Mesenchymal stem cell (in vitro differentiated cells and primary cell): Measurements from ENCODE around the gene PWWP2B.

ENCODE experiments used
- DNase-seq: peaks from one replicate; pipeline ENCODE4 v3.0.0-alpha.2; 2013
- H2AFZ ChIP-seq: one replicate; pipeline ENCODE4 v1.6.1; 2013; ENCODE audit warnings: low read depth, mild to moderate bottlenecking, control low read depth, inconsistent platforms, low read length, moderate library complexity
- H2AK5ac ChIP-seq: 2 replicates; pipeline ENCODE4 v1.6.1; 2013; ENCODE audit warnings: low read length, moderate library complexity, mild to moderate bottlenecking, inconsistent platforms; ENCODE audit not compliant: severe bottlenecking
- H2BK120ac ChIP-seq: one replicate; pipeline ENCODE4 v1.6.1; 2013; ENCODE audit warnings: low read depth, mild to moderate bottlenecking, inconsistent platforms, low read length, moderate library complexity
- H2BK12ac ChIP-seq, 2 experiments: one replicate each; pipeline ENCODE4 v1.6.1; 2013; ENCODE audit warnings: inconsistent platforms in 2 of 2, low read length in 2 of 2, mild to moderate bottlenecking in 2 of 2, moderate library complexity in 2 of 2, control low read depth in 1 of 2
- H2BK15ac ChIP-seq: one replicate; pipeline ENCODE4 v1.6.1; 2013; ENCODE audit warnings: mild to moderate bottlenecking, low read depth, inconsistent platforms; ENCODE audit not compliant: poor library complexity, severe bottlenecking
- H2BK5ac ChIP-seq: 2 replicates; pipeline ENCODE4 v1.6.1; 2013; ENCODE audit warnings: low read depth, mild to moderate bottlenecking, low read length, control low read depth, inconsistent platforms; ENCODE audit not compliant: poor library complexity, severe bottlenecking
- H3K14ac ChIP-seq, 2 experiments: one replicate each; pipeline ENCODE4 v1.6.1; 2013; ENCODE audit warnings: inconsistent platforms in 2 of 2, low read length in 2 of 2, control low read depth in 1 of 2, mild to moderate bottlenecking in 1 of 2, moderate library complexity in 1 of 2
- H3K18ac ChIP-seq, 2 experiments: one replicate each; pipeline ENCODE4 v1.6.1; 2013; ENCODE audit warnings: inconsistent platforms in 2 of 2, low read length in 2 of 2, control low read depth in 1 of 2, low read depth in 1 of 2, mild to moderate bottlenecking in 1 of 2
- H3K23ac ChIP-seq, 2 experiments: one replicate each; pipeline ENCODE4 v1.6.1; 2013; ENCODE audit warnings: inconsistent platforms in 2 of 2, low read length in 2 of 2, mild to moderate bottlenecking in 2 of 2, moderate library complexity in 2 of 2, control low read depth in 1 of 2
- H3K27ac ChIP-seq: 2 replicates; pipeline ENCODE4 v1.5.1; 2013; ENCODE audit warnings: mild to moderate bottlenecking, moderate library complexity, low read length, control low read depth, inconsistent platforms; ENCODE audit not compliant: poor library complexity, severe bottlenecking
- H3K27me3 ChIP-seq, 2 experiments: 2 replicates each; pipeline versions ENCODE4 v1.6.1 to v1.7.0; 2013; ENCODE audit warnings: low read length in 2 of 2, mild to moderate bottlenecking in 2 of 2, moderate library complexity in 2 of 2, control low read depth in 1 of 2, inconsistent platforms in 1 of 2; ENCODE audit not compliant: control insufficient read depth in 1 of 2, insufficient read depth in 1 of 2
- H3K36me3 ChIP-seq, 2 experiments: 2 replicates each; pipeline versions ENCODE4 v1.6.1 to v1.7.0; 2013; ENCODE audit warnings: low read length in 2 of 2, control low read depth in 1 of 2, inconsistent platforms in 1 of 2, low read depth in 1 of 2, mild to moderate bottlenecking in 1 of 2; ENCODE audit not compliant: insufficient read depth in 2 of 2, control insufficient read depth in 1 of 2
- H3K4ac ChIP-seq, 2 experiments: one replicate each; pipeline ENCODE4 v1.6.1; 2013; ENCODE audit warnings: inconsistent platforms in 2 of 2, low read length in 2 of 2, mild to moderate bottlenecking in 2 of 2, moderate library complexity in 2 of 2, control low read depth in 1 of 2, low read depth in 1 of 2
- H3K4me1 ChIP-seq: 2 replicates; pipeline ENCODE4 v1.6.1; 2013; ENCODE audit warnings: low read depth, low read length, control low read depth; ENCODE audit not compliant: control insufficient read depth, insufficient read depth
- H3K4me2 ChIP-seq: 2 replicates; pipeline ENCODE4 v1.6.1; 2013; ENCODE audit warnings: low read length, mild to moderate bottlenecking, inconsistent platforms; ENCODE audit not compliant: poor library complexity, severe bottlenecking
- H3K4me3 ChIP-seq, 2 experiments: 2 replicates each; pipeline versions ENCODE4 v1.5.1 to v1.7.0; 2013; ENCODE audit warnings: low read length in 2 of 2, mild to moderate bottlenecking in 2 of 2, control low read depth in 1 of 2, low read depth in 1 of 2; ENCODE audit not compliant: insufficient read depth in 1 of 2
- H3K79me1 ChIP-seq: replicated peaks from 2 replicates; pipeline ENCODE4 v1.6.1; 2013; ENCODE audit warnings: mild to moderate bottlenecking, control low read depth, low read length, inconsistent platforms; ENCODE audit not compliant: poor library complexity, severe bottlenecking
- H3K9ac ChIP-seq: 2 replicates; pipeline ENCODE4 v1.7.0; 2013; ENCODE audit warnings: mild to moderate bottlenecking, low read length, moderate library complexity
- H3K9me3 ChIP-seq: 2 replicates; pipeline ENCODE4 v1.7.0; 2013; ENCODE audit warnings: mild to moderate bottlenecking, low read length; ENCODE audit not compliant: control insufficient read depth
- H4K8ac ChIP-seq: one replicate; pipeline ENCODE4 v1.6.1; 2013; ENCODE audit warnings: inconsistent platforms, mild to moderate bottlenecking, low read length, moderate library complexity
- H4K91ac ChIP-seq: one replicate; pipeline ENCODE4 v1.6.1; 2013; ENCODE audit warnings: mild to moderate bottlenecking, low read length, inconsistent platforms
- WGBS: methylation state at CpG from one replicate; pipeline ENCODE4 v1.1.7; 2013; ENCODE audit warnings: mixed read lengths; 5-methylcytosine and 5-hydroxymethylcytosine counted together

PWWP2B gene

DNA sequence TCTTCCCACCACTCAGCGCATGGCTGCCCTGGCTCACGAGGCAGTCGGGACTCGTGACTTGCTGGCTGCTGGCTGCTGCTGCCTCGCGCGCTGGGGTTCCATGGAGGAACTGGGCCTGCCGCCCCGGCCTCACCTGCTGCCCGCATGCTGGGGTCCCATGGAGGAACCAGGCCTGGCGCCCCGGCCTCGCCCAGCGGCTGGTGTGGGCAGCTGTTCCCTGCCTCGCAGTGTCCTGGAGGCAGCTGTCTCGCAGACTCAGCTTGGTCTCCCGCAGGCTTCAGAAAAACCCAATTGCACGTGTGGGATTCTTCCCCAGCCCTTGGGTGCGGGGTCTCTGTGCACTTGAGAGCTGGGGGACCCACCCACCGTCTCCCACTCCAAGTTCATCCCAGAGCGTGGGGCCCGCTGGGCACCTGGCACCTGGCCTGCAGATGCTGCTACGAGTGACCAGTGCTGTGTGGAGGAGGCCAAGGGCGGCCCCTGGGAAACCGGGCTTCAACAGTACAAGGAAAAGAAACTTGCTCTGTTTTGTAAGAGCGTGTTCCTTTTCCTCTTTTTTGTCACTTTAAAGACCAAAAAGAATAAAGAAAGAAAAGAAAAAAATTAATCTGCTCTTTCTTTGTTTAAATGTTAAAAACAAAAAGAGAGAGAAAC is 20.4 kb downstream of the PWWP2B start:
- Histone ChIP-seq H2BK5ac (no peak overlapping the region), H3K79me1 (peaks cover 26% of the 10 kb centered on the region), H3K4me3 (no peak overlapping the region), H3K9me3 (no peaks in the 10 kb centered on the region), H3K4me2 (no peak overlapping the region), H3K18ac (no peak overlapping the region), H4K8ac (no peak overlapping the region), H2BK15ac (no peak overlapping the region), H3K4ac (no peak overlapping the region), H2AFZ (no peak overlapping the region), H2BK12ac (no peak overlapping the region), H3K4me1 (peaks cover 64% of the 10 kb centered on the region), H3K36me3 (peaks cover 5 to 40% of the 10 kb centered on the region in 2 experiments), H3K9ac (no peak overlapping the region), H3K23ac (no peak overlapping the region), H2AK5ac (no peak overlapping the region), H3K27me3 (no peaks in the 10 kb centered on the region), H4K91ac (peak overlapping the region; percentile 46), H3K27ac (no peak overlapping the region), H3K14ac (no peak overlapping the region), H2BK120ac (no peak overlapping the region)
- WGBS: 96% methylated on average over 24 of the region's 26 CpGs
- no peak for DNase-seq

DNA sequence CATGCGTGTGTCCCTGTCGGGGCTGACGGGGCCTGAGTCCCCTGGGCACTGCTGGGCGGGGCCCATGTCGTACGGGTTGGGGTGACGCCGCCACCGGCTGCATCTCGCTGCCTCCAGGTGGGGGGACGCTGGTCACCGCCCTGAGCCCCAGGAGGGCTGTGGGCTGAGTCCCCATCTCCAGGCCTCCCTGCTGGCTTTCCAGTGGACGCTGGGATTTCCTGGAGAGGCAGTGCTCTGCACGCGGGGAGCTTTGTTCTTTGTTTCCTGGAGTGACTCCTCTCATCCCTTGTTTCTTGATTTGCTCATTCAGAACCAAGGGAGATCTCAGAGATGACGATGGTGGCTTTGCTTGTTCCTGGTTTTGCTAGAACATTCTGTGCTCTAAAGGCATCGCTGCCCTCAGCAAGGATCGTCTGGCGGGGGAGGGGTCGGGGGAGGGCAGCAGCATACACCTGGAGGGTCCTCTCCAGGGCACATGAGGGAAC is 21.0 kb downstream of the PWWP2B start:
- H3K36me3 ChIP-seq: peaks cover 5 to 38% of the 10 kb centered on the region in 2 experiments
- no peak overlapping the region for H2BK120ac ChIP-seq
- H2BK15ac ChIP-seq: peak overlapping the region; percentile 26
- peak overlapping the region; percentile 67 for H4K91ac ChIP-seq
- peak overlapping the region in 1 of 2 experiments; percentile 85 for H2BK12ac ChIP-seq
- peaks cover 66% of the 10 kb centered on the region for H3K4me1 ChIP-seq
- no peak overlapping the region for H3K9ac ChIP-seq
- peak overlapping the region; percentile 78 to 79 for H3K18ac ChIP-seq
- peak overlapping the region; percentile 30 to 57 for H3K4ac ChIP-seq
- peak overlapping the region; percentile 59 for H4K8ac ChIP-seq
- H3K79me1 ChIP-seq: peaks cover 26% of the 10 kb centered on the region
- H2AFZ ChIP-seq: no peak overlapping the region
- no peak overlapping the region for H3K27ac ChIP-seq
- H3K23ac ChIP-seq: no peak overlapping the region
- WGBS: 64% methylated on average over 20 of the region's 20 CpGs
- H3K4me3 ChIP-seq: no peak overlapping the region
- peak overlapping the region; percentile 6 for H2AK5ac ChIP-seq
- DNase-seq: no peak
- H2BK5ac ChIP-seq: no peak overlapping the region
- no peaks in the 10 kb centered on the region for H3K9me3 ChIP-seq
- H3K4me2 ChIP-seq: no peak overlapping the region
- H3K14ac ChIP-seq: peak overlapping the region in 1 of 2 experiments; percentile 46
- H3K27me3 ChIP-seq: no peaks in the 10 kb centered on the region

DNA sequence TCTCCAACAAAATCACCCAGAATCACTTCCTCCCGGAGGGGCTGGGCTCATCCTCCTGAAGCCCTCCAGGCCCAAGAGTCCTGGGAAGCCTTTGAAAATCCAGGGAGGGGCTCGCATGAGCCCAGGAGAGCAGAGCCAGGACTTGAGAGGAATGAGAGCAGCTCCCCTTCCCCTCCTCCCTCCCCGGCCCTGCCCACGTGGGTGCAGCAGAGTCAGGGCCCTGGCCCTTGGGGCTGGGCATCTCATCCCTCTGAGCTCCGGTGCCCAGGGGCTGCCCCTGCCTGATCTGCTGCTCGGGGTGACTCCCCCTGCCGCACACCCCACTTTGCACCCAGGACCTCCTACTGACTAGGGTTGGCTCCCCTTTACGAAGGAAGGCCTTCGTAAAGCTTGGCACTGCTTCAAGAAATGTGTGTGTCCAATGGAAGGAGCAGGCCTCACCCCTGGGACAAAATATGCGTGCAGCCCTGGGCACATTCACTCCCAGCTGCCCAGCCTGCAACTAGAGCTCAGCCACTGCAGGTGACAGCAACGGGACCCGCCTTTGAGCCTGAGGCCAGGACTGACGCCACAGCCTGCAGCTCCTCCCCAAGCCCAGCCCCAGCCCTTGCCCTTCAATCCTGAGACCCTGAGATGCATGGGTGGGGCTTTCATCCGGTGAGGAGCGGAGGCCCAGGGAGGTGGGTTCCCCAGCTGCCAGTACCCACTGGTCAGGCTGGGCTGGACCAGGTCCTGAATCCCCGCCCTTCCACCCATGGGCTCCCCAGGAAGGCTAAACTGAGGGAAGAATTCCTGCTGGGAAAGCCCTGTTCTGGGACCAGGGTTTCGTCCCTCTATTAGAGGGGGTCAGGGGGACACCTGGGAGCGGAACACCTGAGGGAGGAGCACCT is 21.8 kb downstream of the PWWP2B start:
- 62% methylated on average over 18 of the region's 18 CpGs for WGBS
- Histone ChIP-seq H3K4ac (peak overlapping the region; percentile 40 to 42), H2BK12ac (peak overlapping the region in 1 of 2 experiments; percentile 72), H3K18ac (peak overlapping the region; percentile 78 to 79), H4K8ac (peak overlapping the region; percentile 59), H2AK5ac (no peak overlapping the region), H3K14ac (no peak overlapping the region), H3K4me3 (no peak overlapping the region), H3K27me3 (no peaks in the 10 kb centered on the region), H2AFZ (no peak overlapping the region), H3K23ac (no peak overlapping the region), H2BK120ac (no peak overlapping the region), H2BK15ac (peak overlapping the region; percentile 90), H3K79me1 (peaks cover 23% of the 10 kb centered on the region), H3K9ac (no peak overlapping the region), H4K91ac (peak overlapping the region; percentile 43), H3K27ac (no peak overlapping the region), H3K4me1 (peaks cover 70% of the 10 kb centered on the region), H2BK5ac (no peak overlapping the region), H3K9me3 (no peaks in the 10 kb centered on the region), H3K4me2 (no peak overlapping the region), H3K36me3 (peaks cover 5 to 35% of the 10 kb centered on the region in 2 experiments)
- no peak for DNase-seq
